T-cell (primary cell): Measurements from ENCODE around the gene SLC37A1. TPM values are rescaled to one million over a fixed set of nuclear protein-coding genes. Genes with fewer than 3 reads are reported as not detected.

ENCODE experiments used
- ATAC-seq, 4 experiments: fragments of 200-7000 bp in 3 of 4; fragments of 150-1000 bp in 1 of 4; cut with Tn5 transposase; replicated peaks in 1 of 4; 1 replicate in 3 of 4; 2 replicates in 1 of 4; pipeline ENCODE4 v1.10.0; 2021; ENCODE audit warnings: moderate library complexity in 3 of 4, mild to moderate bottlenecking in 2 of 4, moderate number of reproducible peaks in 1 of 4
- CTCF ChIA-PET, 2 donors: fragments of 300-600 bp; sonication (Branson Sonifier 250); formaldehyde crosslinking; loops; one replicate each; lab custom pipeline; 2022; ENCODE audit warnings: antibody characterized with exemption in 2 of 2; lab: Charles Lee
- POLR2A ChIA-PET, 2 donors: fragments of 300-600 bp; sonication (Branson Sonifier 250); formaldehyde crosslinking; loops; one replicate each; lab custom pipeline; 2022; ENCODE audit warnings: antibody characterized with exemption in 2 of 2; lab: Charles Lee
- DNase-seq, 35 experiments: peaks; one replicate each; pipeline versions ENCODE4 v3.0.0 to v3.0.0-alpha.2; 2013 to 2023
- H3K27ac ChIP-seq: one replicate; pipeline ENCODE4 v1.5.1; 2013; ENCODE audit warnings: low read length
- H3K27me3 ChIP-seq, 2 experiments: replicated peaks in 1 of 2; 1 replicate in 1 of 2; 2 replicates in 1 of 2; pipeline versions ENCODE4 v1.6.1 to v1.7.0; 2013; ENCODE audit warnings: low read length in 1 of 2, mixed read lengths in 1 of 2; ENCODE audit not compliant: control insufficient read depth in 2 of 2, insufficient read depth in 2 of 2; ENCODE audit errors: extremely low read depth in 1 of 2
- H3K36me3 ChIP-seq, 2 donors: 1 replicate in 1 of 2; 2 replicates in 1 of 2; pipeline versions ENCODE4 v1.6.1 to v1.7.0; 2013; ENCODE audit warnings: low read length in 1 of 2; ENCODE audit not compliant: control insufficient read depth in 2 of 2, insufficient read depth in 1 of 2; ENCODE audit errors: extremely low read depth in 1 of 2
- H3K4me1 ChIP-seq, 2 experiments: 1 replicate in 1 of 2; 2 replicates in 1 of 2; pipeline versions ENCODE4 v1.6.1 to v1.7.0; 2013; ENCODE audit warnings: low read length in 2 of 2, mixed read lengths in 1 of 2; ENCODE audit not compliant: insufficient read depth in 2 of 2, control insufficient read depth in 1 of 2; ENCODE audit errors: extremely low read depth in 1 of 2
- H3K4me3 ChIP-seq, 2 donors: 1 replicate in 1 of 2; 2 replicates in 1 of 2; pipeline versions ENCODE4 v1.5.1 to v1.7.0; 2013; ENCODE audit warnings: mild to moderate bottlenecking in 2 of 2, low read length in 1 of 2, moderate library complexity in 1 of 2; ENCODE audit not compliant: control insufficient read depth in 1 of 2; ENCODE audit errors: extremely low read depth in 1 of 2
- H3K9me3 ChIP-seq: 2 replicates; pipeline ENCODE4 v1.7.0; 2013
- H3K27ac Mint-ChIP-seq, 2 donors: one replicate each; pipeline ENCODE4 v1.8.0; 2020 to 2021; ENCODE audit warnings: mild to moderate bottlenecking in 2 of 2, mixed read lengths in 2 of 2
- H3K27me3 Mint-ChIP-seq, 2 donors: one replicate each; pipeline ENCODE4 v1.8.0; 2021 to 2022; ENCODE audit warnings: mixed read lengths in 2 of 2
- H3K36me3 Mint-ChIP-seq: one replicate; pipeline ENCODE4 v1.8.0; 2021; ENCODE audit warnings: mixed read lengths
- H3K4me1 Mint-ChIP-seq, 3 donors: one replicate each; pipeline ENCODE4 v1.8.0; 2020 to 2022; ENCODE audit warnings: mixed read lengths in 3 of 3, mild to moderate bottlenecking in 1 of 3
- H3K4me3 Mint-ChIP-seq, 3 donors: one replicate each; pipeline ENCODE4 v1.8.0; 2020 to 2022; ENCODE audit warnings: mild to moderate bottlenecking in 3 of 3, mixed read lengths in 3 of 3, moderate library complexity in 3 of 3
- H3K9me3 Mint-ChIP-seq, 3 donors: one replicate each; pipeline ENCODE4 v1.8.0; 2020 to 2022; ENCODE audit warnings: mixed read lengths in 3 of 3
- WGBS: methylation state at CpG from one replicate; pipeline ENCODE4 v1.1.5; 2013; ENCODE audit warnings: missing lambda C conversion rate; ENCODE audit not compliant: insufficient coverage; 5-methylcytosine and 5-hydroxymethylcytosine counted together
- total RNA-seq, 35 experiments: library from RNA in 6 of 35; stranded (reverse) in 6 of 35; fragments of 120-200 nt in 1 of 35; gene quantifications; one replicate each; pipeline versions ENCODE4 v1.2.1 to v1.2.4 and lab custom pipeline; 2013 to 2026

SLC37A1 gene
- total RNA-seq, 5 donors from 2014 or later (not counting 1 experiment from before 2014, with no cell fraction given), result 18.7 to 26.3 (median 22.6) TPM

DNA sequence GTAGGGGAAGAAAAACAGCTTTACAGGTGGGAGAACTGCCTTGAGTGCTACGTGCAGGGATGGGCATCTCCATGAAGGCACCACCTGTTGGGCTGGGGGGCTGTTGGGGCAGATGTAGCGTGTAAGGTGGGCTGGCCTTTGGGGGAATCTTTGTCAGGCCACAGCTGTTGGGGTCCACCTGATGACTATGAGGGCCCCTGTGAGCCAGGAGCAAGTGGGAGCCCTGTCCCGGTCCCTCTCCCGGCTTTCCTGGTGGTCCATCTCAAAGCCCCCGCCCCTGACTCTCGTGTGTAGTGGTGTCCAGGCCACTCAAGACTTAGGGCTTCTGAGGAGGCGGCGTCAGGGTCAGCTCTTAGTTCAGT is 13.5 kb downstream of the SLC37A1 start:
- Histone ChIP-seq H3K27ac (peak overlapping the region; percentile 92), H3K27me3 (no peaks in the 10 kb centered on the region), H3K4me1 (peaks cover 19 to 38% of the 10 kb centered on the region in 2 experiments), H3K36me3 (peaks cover 4 to 21% of the 10 kb centered on the region in 2 donors), H3K9me3 (no peaks in the 10 kb centered on the region), H3K4me3 (peak overlapping the region in 1 of 2 donors; percentile 39)
- 93% methylated on average over 7 of the region's 8 CpGs for WGBS
- Mint-ChIP-seq H3K4me3 (peak overlapping the region; percentile 64 to 81 (median 79)), H3K27me3 (no peaks in the 10 kb centered on the region), H3K4me1 (peaks cover 51 to 68% (median 59%) of the 10 kb centered on the region in 3 donors), H3K36me3 (peaks cover 28% of the 10 kb centered on the region), H3K27ac (peak overlapping the region; percentile 96 to 97), H3K9me3 (no peaks in the 10 kb centered on the region)
- ATAC-seq (no peak), DNase-seq (no peak)
- CTCF ChIA-PET, result interaction anchor here in 1 of 2 donors (0.6 to 1.1 kb wide), 3 partner anchors 16 to 123 kb away, joined by 3 to 4 read pairs (median 3); partner anchors contain the start of gene UBASH3A
- POLR2A ChIA-PET, result interaction anchor here in 1 of 2 donors (0.6 to 0.7 kb wide), 2 partner anchors 13 to 25 kb away, joined by 5 to 7 read pairs; partner anchors contain the start of gene SLC37A1

DNA sequence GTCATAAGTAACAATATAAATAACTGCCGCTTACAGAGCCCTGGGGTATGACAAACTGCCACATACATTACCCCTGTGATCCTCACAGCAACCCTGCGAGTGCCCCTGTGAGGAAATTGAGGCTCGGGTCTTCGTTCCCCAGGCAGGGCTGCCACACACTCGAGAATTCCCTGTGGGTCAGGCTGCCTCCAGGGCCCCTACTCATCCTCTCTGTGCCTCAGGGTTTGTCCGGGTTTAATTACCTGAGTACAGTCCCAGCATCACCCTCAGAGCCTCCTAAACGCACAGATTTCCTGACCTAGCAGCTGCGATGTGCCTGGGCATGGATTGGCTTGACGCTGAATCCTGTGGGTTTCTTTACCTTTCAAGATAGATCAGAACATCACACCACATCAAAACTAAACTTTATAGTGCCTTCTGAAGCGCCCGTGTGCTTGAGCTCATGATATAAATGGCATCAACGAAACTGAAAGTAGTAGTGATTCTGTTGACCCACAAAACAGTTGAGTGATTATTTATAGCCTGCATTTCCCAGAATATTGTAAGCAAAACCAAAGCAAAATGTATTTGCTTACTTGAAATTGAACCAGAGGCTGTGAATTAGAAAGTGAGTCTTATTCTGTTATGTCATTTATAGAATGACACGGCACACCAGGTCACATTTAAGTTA is 14.0 kb downstream of the SLC37A1 start:
- Histone ChIP-seq H3K4me3 (peak overlapping the region; percentile 39 to 48), H3K27ac (peak overlapping the region; percentile 92), H3K27me3 (no peaks in the 10 kb centered on the region), H3K36me3 (peaks cover 0 to 26% of the 10 kb centered on the region in 2 donors), H3K9me3 (no peaks in the 10 kb centered on the region), H3K4me1 (peaks cover 19 to 38% of the 10 kb centered on the region in 2 experiments)
- no peaks in the 10 kb centered on the region for H3K27me3 Mint-ChIP-seq
- H3K27ac Mint-ChIP-seq, result peak overlapping the region; percentile 96 to 97
- H3K4me3 Mint-ChIP-seq, result peak overlapping the region; percentile 64 to 81 (median 79)
- H3K9me3 Mint-ChIP-seq, result no peaks in the 10 kb centered on the region
- H3K36me3 Mint-ChIP-seq, result peaks cover 26% of the 10 kb centered on the region
- ChIA-PET CTCF (interaction anchor here in 1 of 2 donors (0.6 to 1.1 kb wide), 3 partner anchors 16 to 124 kb away, joined by 3 to 4 read pairs (median 3); partner anchors contain the start of gene UBASH3A), POLR2A (interaction anchor here in 1 of 2 donors (0.5 to 0.7 kb wide), 3 partner anchors 14 to 294 kb away, joined by 3 to 7 read pairs (median 5); partner anchors contain the start of gene SLC37A1)
- DNase-seq (peak; percentile 21 to 84 (median 62)), ATAC-seq (peak; percentile 92 to 96 (median 94))
- 14% methylated on average over 7 of the region's 13 CpGs for WGBS
- peaks cover 51 to 72% (median 59%) of the 10 kb centered on the region in 3 donors for H3K4me1 Mint-ChIP-seq

DNA sequence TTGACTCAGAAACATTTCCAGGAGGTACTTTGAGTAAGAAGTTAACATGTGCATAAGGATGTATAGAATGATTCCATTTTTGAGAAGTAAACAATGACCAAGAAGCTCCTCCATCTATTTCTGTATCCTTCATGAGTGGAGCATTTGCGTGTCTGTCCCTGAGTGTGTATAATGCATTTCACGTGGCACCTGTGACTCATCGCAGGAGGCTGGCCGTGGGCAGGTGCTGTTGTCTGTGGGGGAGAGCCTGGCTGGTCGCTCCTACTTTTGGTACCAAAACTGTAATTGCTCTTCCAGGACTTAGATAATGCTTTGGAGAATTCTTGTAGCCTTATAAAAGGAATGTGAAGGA is 16.5 kb downstream of the SLC37A1 start:
- Mint-ChIP-seq H3K4me1 (peaks cover 39 to 68% (median 60%) of the 10 kb centered on the region in 3 donors), H3K27ac (peak overlapping the region; percentile 73 to 77), H3K4me3 (no peak overlapping the region), H3K27me3 (no peaks in the 10 kb centered on the region), H3K9me3 (no peaks in the 10 kb centered on the region), H3K36me3 (peaks cover 24% of the 10 kb centered on the region)
- 68% methylated on average over 4 of the region's 5 CpGs for WGBS
- POLR2A ChIA-PET, result no interaction called here
- H3K4me1 ChIP-seq, result peaks cover 19 to 26% of the 10 kb centered on the region in 2 experiments
- H3K36me3 ChIP-seq, result peaks cover 0 to 18% of the 10 kb centered on the region in 2 donors
- H3K27me3 ChIP-seq, result no peaks in the 10 kb centered on the region
- H3K27ac ChIP-seq, result no peak overlapping the region
- CTCF ChIA-PET, result no interaction called here
- no peak for DNase-seq
- H3K9me3 ChIP-seq, result no peaks in the 10 kb centered on the region
- ATAC-seq, result no peak
- no peak overlapping the region for H3K4me3 ChIP-seq

DNA sequence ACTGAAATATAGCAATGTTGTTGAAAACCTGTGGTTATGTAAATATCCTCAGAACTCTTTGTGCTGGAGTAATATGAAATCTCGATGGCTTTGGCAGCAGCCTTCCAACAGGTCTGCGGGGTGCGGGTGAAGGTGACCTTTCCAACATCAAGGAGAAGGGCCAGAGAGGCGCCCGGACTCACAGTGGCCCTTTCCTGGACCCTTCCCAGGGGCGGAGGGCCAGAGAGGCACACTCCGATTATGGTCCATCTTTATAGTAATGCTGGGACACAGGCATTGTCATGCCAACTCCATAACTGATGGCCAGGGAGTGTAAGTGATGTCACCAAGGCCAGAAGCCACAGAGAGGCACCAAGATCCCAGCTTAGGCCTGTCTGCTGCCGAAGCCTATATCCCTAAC is 18.1 kb downstream of the SLC37A1 start:
- DNase-seq (no peak), ATAC-seq (no peak)
- Mint-ChIP-seq H3K9me3 (no peaks in the 10 kb centered on the region), H3K27me3 (no peaks in the 10 kb centered on the region), H3K4me1 (peaks cover 23 to 61% (median 47%) of the 10 kb centered on the region in 3 donors), H3K36me3 (peaks cover 28% of the 10 kb centered on the region), H3K27ac (no peak overlapping the region), H3K4me3 (no peak overlapping the region)
- Histone ChIP-seq H3K27me3 (no peaks in the 10 kb centered on the region), H3K9me3 (no peaks in the 10 kb centered on the region), H3K4me1 (peaks cover 17 to 18% of the 10 kb centered on the region in 2 experiments), H3K27ac (no peak overlapping the region), H3K36me3 (peaks cover 0 to 29% of the 10 kb centered on the region in 2 donors), H3K4me3 (no peak overlapping the region)
- ChIA-PET POLR2A (interaction anchor here in 1 of 2 donors (0.6 kb wide), 1 partner anchor 122 kb away, joined by 6 read pairs; the partner anchor contains the start of gene PDE9A), CTCF (no interaction called here)
- 96% methylated on average over 5 of the region's 8 CpGs for WGBS

DNA sequence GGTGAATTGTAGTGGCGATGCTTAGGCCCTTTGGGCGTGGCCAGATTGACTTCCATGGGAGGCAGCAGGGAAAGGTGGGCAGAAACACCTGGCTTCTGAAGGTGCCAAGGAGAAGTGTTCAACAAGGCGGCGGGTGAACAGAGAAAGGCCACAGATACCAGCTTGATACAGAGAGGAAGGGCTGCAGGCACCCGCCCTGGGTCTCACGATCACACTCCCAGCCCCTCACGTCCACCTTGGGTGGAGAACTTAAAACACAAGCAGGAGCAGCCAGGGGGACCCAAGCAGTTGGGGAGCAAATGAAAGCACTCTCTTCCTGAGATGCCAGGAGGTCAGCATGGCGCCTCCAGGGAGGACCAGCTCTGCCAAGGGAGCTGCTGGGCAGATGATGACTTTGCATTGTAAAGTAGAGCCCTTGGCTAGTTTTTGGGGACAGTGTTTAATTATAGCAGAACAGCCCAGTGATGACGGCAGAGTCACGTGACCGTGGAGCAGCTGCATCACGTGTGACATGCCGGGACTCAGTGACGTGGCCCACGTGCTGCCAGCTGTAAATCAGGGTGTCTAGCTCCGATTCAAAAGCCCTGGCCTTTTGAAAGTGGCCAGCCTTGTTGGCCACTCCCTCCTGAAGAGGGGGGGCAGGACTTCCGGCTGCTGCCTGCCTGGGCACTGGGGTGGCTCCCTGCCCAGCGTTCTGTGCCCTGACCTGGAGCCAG is 19.0 kb downstream of the SLC37A1 start:
- ATAC-seq (no peak), DNase-seq (peak in 1 of 35 experiments; percentile 52)
- Histone ChIP-seq H3K4me3 (no peak overlapping the region), H3K27ac (no peak overlapping the region), H3K9me3 (no peaks in the 10 kb centered on the region), H3K36me3 (peaks cover 0 to 33% of the 10 kb centered on the region in 2 donors), H3K4me1 (peaks cover 9% of the 10 kb centered on the region in 2 experiments), H3K27me3 (no peaks in the 10 kb centered on the region)
- 92% methylated on average over 18 of the region's 18 CpGs for WGBS
- Mint-ChIP-seq H3K27ac (peak overlapping the region in 1 of 2 donors; percentile 23), H3K27me3 (no peaks in the 10 kb centered on the region), H3K36me3 (peaks cover 32% of the 10 kb centered on the region), H3K4me3 (no peak overlapping the region), H3K9me3 (no peaks in the 10 kb centered on the region), H3K4me1 (peaks cover 14 to 52% (median 40%) of the 10 kb centered on the region in 3 donors)
- ChIA-PET CTCF (no interaction called here), POLR2A (interaction anchor here in 1 of 2 donors (0.6 kb wide), 1 partner anchor 121 kb away, joined by 6 read pairs; the partner anchor contains the start of gene PDE9A)

DNA sequence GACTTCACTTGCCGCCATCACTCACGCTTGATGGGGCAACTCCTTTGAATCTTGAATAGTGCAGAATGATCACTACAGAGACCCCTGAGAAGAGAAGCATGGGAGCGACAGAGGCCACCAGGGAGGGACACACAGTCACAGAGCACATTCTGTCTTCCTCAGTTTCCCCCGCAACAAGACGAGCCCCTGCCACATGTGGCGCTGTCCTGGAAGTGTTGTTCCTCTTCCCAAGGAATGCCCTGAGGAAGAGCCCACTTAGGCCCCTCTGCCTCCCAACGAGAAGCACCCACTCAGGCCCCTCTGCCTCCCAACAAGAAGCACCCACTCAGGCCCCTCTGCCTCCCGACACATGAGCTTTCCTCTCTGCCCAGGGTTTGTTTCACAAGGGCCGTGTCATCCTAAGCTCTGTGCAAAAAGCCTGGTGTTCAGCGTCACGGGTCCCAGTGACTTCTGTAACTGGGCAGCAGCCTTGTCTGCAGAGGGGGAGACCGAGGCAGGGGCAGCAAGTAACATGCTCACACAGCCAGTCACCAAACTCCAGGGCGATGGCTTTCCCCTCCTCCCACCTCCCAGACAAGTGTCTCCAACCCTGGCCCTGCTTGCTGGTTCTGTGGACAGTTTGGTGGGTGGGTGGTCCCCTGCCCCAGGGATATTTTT is 19.8 kb downstream of the SLC37A1 start:
- peaks cover 6 to 46% (median 32%) of the 10 kb centered on the region in 3 donors for H3K4me1 Mint-ChIP-seq
- DNase-seq (no peak), ATAC-seq (no peak)
- POLR2A ChIA-PET, result no interaction called here
- H3K4me3 ChIP-seq, result no peak overlapping the region
- no peak overlapping the region for H3K4me3 Mint-ChIP-seq
- no peaks in the 10 kb centered on the region for H3K9me3 Mint-ChIP-seq
- CTCF ChIA-PET, result no interaction called here
- no peak overlapping the region for H3K27ac ChIP-seq
- peaks cover 35% of the 10 kb centered on the region for H3K36me3 Mint-ChIP-seq
- peaks cover 0 to 33% of the 10 kb centered on the region in 2 donors for H3K36me3 ChIP-seq
- H3K27me3 ChIP-seq, result no peaks in the 10 kb centered on the region
- no peaks in the 10 kb centered on the region for H3K27me3 Mint-ChIP-seq
- WGBS, result 98% methylated on average over 9 of the region's 13 CpGs
- H3K9me3 ChIP-seq, result no peaks in the 10 kb centered on the region
- H3K4me1 ChIP-seq, result peaks cover 3% of the 10 kb centered on the region in 2 experiments
- no peak overlapping the region for H3K27ac Mint-ChIP-seq
